Fibroblast of villous mesenchyme (primary cell): Measurements from ENCODE around the gene SLBP. TPM values are rescaled to one million over a fixed set of nuclear protein-coding genes. Genes with fewer than 3 reads are reported as not detected.
A peak's percentile ranks its signal among the peaks of the same experiment; 100 is the strongest.

Experiments
- DNase-seq: peaks from one replicate; pipeline ENCODE4 v3.0.0-alpha.2; 2010; ENCODE audit warnings: low read depth
- H3K4me3 ChIP-seq: 2 replicates; pipeline ENCODE4 v1.5.1; 2011; ENCODE audit warnings: low read depth, mild to moderate bottlenecking, low read length
- total RNA-seq: library from RNA; depleted of rRNA; stranded (reverse); fragments of >200 nt; gene quantifications from 2 replicates; pipeline ENCODE4 v1.2.3, GENCODE V29; 2012
- TF ChIP-seq, protein P1 (sequence below): IDR thresholded peaks from 2 replicates; pipeline ENCODE4 v1.5.1; 2012; ENCODE audit warnings: low read depth, mild to moderate bottlenecking, low read length; ENCODE audit not compliant: insufficient read depth

Gene SLBP
- total RNA-seq, result 63.0 and 69.6 TPM in 2 replicates

DNA sequence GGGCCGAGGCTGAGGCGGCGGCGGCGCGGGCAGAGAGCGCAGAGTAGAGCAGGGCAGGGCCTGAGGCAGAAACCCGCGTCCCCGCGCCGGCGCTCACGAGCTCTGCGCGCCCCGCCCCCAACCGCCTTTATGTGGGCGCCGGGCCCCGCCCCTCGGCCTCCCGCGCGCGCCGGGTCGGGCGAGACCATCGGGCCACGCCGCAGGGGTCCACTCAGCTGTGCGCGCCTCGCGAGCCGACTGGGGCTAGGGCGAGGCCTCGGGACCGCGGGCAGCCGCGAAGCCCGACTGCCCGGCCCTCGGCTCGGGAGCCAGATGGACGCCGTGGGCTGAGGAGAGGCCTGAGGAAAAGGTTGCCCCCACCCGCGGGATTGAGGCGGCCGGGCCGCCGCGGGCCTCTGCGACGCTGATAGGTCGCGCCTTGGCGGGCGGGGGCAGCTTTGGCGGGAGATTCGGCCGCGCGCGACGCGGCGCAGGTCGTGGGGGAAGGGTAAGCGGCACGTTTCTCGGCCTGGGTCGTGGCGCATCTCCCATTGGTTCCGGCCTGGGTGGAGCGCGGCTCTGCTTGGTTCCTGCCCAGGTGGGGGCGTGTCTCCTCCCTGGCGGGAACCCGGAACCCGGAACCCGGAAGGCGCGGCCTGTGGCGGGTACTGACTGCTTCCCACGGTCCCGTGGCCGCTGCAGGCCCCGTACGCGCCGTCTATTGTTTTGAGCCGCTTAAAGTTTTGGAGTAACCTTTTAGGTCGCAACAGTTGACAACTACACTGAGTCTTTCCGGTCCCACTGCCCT is at the start of gene SLBP:
SLBP (minus strand) TSS at position 104 of the 787 bp plus-strand sequence. CDS start 131 bp downstream, outside the sequence.
- TF ChIP-seq, protein P1, sequence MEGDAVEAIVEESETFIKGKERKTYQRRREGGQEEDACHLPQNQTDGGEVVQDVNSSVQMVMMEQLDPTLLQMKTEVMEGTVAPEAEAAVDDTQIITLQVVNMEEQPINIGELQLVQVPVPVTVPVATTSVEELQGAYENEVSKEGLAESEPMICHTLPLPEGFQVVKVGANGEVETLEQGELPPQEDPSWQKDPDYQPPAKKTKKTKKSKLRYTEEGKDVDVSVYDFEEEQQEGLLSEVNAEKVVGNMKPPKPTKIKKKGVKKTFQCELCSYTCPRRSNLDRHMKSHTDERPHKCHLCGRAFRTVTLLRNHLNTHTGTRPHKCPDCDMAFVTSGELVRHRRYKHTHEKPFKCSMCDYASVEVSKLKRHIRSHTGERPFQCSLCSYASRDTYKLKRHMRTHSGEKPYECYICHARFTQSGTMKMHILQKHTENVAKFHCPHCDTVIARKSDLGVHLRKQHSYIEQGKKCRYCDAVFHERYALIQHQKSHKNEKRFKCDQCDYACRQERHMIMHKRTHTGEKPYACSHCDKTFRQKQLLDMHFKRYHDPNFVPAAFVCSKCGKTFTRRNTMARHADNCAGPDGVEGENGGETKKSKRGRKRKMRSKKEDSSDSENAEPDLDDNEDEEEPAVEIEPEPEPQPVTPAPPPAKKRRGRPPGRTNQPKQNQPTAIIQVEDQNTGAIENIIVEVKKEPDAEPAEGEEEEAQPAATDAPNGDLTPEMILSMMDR, result no peak
- DNase-seq, result peak; percentile 95
- peak within 1 kb of the TSS; percentile 84 for H3K4me3 ChIP-seq

- TF ChIP-seq, protein P1, result no peak
- H3K4me3 ChIP-seq, result no peak overlapping the region
- no peak for DNase-seq
These were observed 49.1 kb upstream of the SLBP start for GRCh38 chr4:1761130-1761689.

DNA sequence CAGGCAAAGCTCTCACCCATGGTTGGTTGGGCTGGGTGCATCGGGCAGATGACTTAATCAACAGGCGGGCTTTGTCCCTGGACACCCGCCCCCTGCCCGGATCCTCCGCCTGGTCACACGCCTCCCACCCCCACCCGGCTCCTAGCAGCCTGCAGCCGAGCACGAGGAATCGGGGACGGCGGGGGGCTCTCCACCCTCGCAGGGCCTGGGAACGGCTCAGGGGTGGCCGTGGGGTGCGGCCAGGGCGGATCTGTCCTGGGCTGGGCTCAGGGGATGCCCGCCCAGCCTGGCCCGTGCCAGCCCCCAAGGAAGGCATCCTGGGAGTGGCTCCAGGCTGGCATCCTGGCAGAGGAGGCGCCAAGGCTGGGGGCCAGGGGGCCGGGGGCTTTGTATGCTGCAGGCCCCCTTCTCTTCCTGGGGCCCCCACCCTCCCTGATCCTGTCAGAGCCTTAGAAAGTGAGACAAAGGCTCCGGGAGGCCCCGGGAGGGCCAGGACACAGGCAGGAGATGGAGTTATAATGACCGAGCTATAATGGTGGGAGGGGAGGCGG is 48.5 kb upstream of the SLBP start:
- TF ChIP-seq, protein P1, result no peak
- no peak overlapping the region for H3K4me3 ChIP-seq
- no peak for DNase-seq

- no peak overlapping the region for H3K4me3 ChIP-seq
- TF ChIP-seq, protein P1, result no peak
- no peak for DNase-seq
These were observed 47.7 kb upstream of the SLBP start for GRCh38 chr4:1759818-1760223.

- TF ChIP-seq, protein P1, result no peak
- no peak overlapping the region for H3K4me3 ChIP-seq
These were observed 47.2 kb upstream of the SLBP start for GRCh38 chr4:1759170-1759817.

DNA sequence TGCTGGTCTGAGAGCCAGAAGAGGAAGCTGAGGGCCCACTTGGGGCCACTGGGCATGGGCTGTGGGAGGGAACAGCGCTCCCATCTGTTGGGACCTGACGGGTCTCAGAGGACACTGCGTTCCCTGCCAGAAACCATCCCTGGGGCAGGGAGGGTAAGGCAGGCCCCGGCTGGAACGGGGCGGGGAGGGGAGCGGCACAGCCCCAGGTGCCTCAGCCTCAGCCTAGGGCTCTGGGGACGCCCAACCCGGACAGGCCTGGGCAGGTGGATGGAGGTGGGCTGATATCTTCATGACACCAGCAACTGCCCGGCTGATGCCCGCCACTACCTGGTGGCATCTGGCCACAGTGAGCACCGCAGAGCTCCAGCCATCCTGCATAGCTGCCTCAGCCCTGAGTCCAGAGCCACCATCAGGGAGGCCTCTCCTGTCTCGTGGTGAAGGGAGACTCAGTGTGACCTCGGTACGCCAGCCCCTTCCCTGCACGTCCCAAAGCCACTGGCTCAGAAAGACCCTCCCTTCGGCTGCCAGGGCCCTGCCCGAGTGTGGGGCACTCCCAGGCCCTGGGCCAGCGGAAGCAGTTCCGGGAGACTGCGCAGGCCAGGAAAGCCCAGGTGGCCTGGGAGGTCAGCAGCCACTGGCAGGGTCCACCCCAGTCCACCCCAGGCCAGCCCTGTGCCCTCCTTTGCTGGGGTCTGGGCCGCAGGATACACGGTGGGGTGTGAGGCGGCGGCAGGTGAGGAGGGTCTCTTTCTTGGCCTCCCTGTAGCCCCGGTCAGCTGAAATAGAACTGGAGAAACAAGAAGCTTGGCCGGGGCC is 46.4 kb upstream of the SLBP start:
- DNase-seq, result no peak
- no peak overlapping the region for H3K4me3 ChIP-seq
- TF ChIP-seq, protein P1, result no peak

More at GRCh38 chr4:1759170-1759817, 47.2 kb upstream of the SLBP start:
- no peak for DNase-seq
